GM18526 (cell line): Measurements from ENCODE around the gene TMEM61.

Experiments used
- POLR2A ChIP-seq: IDR thresholded peaks from 3 replicates; pipeline ENCODE4 v1.6.1; 2011; ENCODE audit not compliant: insufficient read length; ENCODE audit errors: extremely low read depth

Gene TMEM61

GRCh38 chr1:55034476-55035133 is 54.2 kb downstream of the TMEM61 start:
- no peak for TF ChIP-seq POLR2A

- no peak for TF ChIP-seq POLR2A
Observed at GRCh38 chr1:55035904-55036303, 55.5 kb downstream of the TMEM61 start.

GRCh38 chr1:55037733-55038551 is 57.5 kb downstream of the TMEM61 start:
- TF ChIP-seq POLR2A: no peak

- no peak for TF ChIP-seq POLR2A
Observed at GRCh38 chr1:55038552-55038838, 58.1 kb downstream of the TMEM61 start.

- no peak for TF ChIP-seq POLR2A
Observed at GRCh38 chr1:55038974-55039341, 58.5 kb downstream of the TMEM61 start.

GRCh38 chr1:55039342-55040082 is 59.1 kb downstream of the TMEM61 start, which contains the start of gene PCSK9:
Gene PCSK9, plus strand, starts transcription at chr1:55039548. Its CDS starts 290 bp downstream, at chr1:55039838.
- no peak for TF ChIP-seq POLR2A

- TF ChIP-seq POLR2A: no peak
Observed at GRCh38 chr1:55040083-55040932, 59.9 kb downstream of the TMEM61 start.

GRCh38 chr1:55040933-55041494 is 60.6 kb downstream of the TMEM61 start:
- no peak for TF ChIP-seq POLR2A

GRCh38 chr1:55041613-55042012 is 61.2 kb downstream of the TMEM61 start:
- TF ChIP-seq POLR2A: no peak
